K562 (cell line): ENCODE results near the gene COL6A2. TPM values are rescaled to one million over a fixed set of nuclear protein-coding genes. Genes with fewer than 3 reads are reported as not detected.

Experiments
- ATAC-seq: fragments of 200-7000 bp; cut with Tn5 transposase; 3 replicates; pipeline ENCODE4 v1.9.1; 2020; ENCODE audit warnings: moderate library complexity
- BruUV-seq: library from RNA; stranded (reverse); fragments of 400-500 nt; replicated peaks from 2 replicates; lab custom pipeline; 2021; lab: Mats Ljungman, UMichigan
- CTCF ChIA-PET: fragments of 300-600 bp; formaldehyde crosslinking; extraction: SDS; loops from one replicate; lab custom pipeline; 2021; ENCODE audit warnings: low intra/inter-chr PET ratio; lab: Yijun Ruan, JAX
- POLR2A ChIA-PET: fragments of 300-600, 350-650 bp; sonication (Branson Sonifier 250); formaldehyde crosslinking; extraction: SDS; loops from one replicate; lab custom pipeline; 2021; ENCODE audit warnings: antibody characterized with exemption, inconsistent platforms; lab: Yijun Ruan, JAX
- DNase-seq, 4 experiments: peaks; one replicate each; pipeline versions ENCODE4 v3.0.0 to v3.0.0-alpha.2; 2011 to 2018; ENCODE audit warnings: low spot score in 3 of 4, mixed read lengths in 3 of 4; ENCODE audit errors: extremely low read depth in 1 of 4
- FAIRE-seq: peaks from 2 replicates; lab custom pipeline; 2011; peaks lifted over from hg19 to GRCh38; lab: Jason Lieb, UNC
- H2AFZ ChIP-seq: 2 replicates; pipeline ENCODE4 v1.6.0; 2011; ENCODE audit warnings: low read depth, low read length, control low read depth, inconsistent platforms
- H3K27ac ChIP-seq: fragments of 200-600 bp; 3 replicates; pipeline ENCODE4 v1.8.0; 2011; ENCODE audit warnings: low read depth, mild to moderate bottlenecking, control low read depth, inconsistent platforms, low read length, moderate library complexity, mixed read lengths; ENCODE audit errors: extremely low read depth
- H3K27me3 ChIP-seq, 2 experiments: fragments of 300-600 bp in 1 of 2; 2 replicates in 1 of 2; 3 replicates in 1 of 2; pipeline versions ENCODE4 v1.6.0 to v1.8.0; 2011; ENCODE audit warnings: inconsistent platforms in 2 of 2, low read length in 2 of 2, mild to moderate bottlenecking in 1 of 2, mixed read lengths in 1 of 2, moderate library complexity in 1 of 2; ENCODE audit not compliant: control insufficient read depth in 2 of 2, insufficient read depth in 2 of 2
- H3K36me3 ChIP-seq: fragments of 300-600 bp; 3 replicates; pipeline ENCODE4 v1.8.0; 2011; ENCODE audit warnings: mild to moderate bottlenecking, low read length, inconsistent platforms; ENCODE audit not compliant: control insufficient read depth, insufficient read depth
- H3K4me1 ChIP-seq, 2 experiments: fragments of 200-600 bp in 1 of 2; replicated peaks in 1 of 2; 2 replicates in 1 of 2; 3 replicates in 1 of 2; pipeline versions ENCODE4 v1.5.1 to v1.8.0; 2011; ENCODE audit warnings: inconsistent platforms in 2 of 2, low read length in 2 of 2, mild to moderate bottlenecking in 1 of 2, mixed read lengths in 1 of 2, moderate library complexity in 1 of 2; ENCODE audit not compliant: control insufficient read depth in 2 of 2, insufficient read depth in 2 of 2
- H3K4me2 ChIP-seq: 2 replicates; pipeline ENCODE4 v1.6.1; 2011; ENCODE audit warnings: low read length, control low read depth, inconsistent platforms, mixed read lengths; ENCODE audit not compliant: insufficient read depth
- H3K4me3 ChIP-seq: fragments of 200-600 bp; sonication (generic), shearing (Covaris generic); 2 replicates; pipeline ENCODE4 v1.5.1; 2016; ENCODE audit warnings: control low read depth, inconsistent platforms
- H3K79me2 ChIP-seq: fragments of 200-600 bp; 3 replicates; pipeline ENCODE4 v1.8.0; 2011; ENCODE audit warnings: low read length, inconsistent platforms; ENCODE audit not compliant: control insufficient read depth, insufficient read depth
- H3K9ac ChIP-seq, 2 experiments: 2 replicates each; pipeline versions ENCODE4 v1.6.0 to v1.6.1; 2011; ENCODE audit warnings: low read depth in 2 of 2, low read length in 2 of 2, control low read depth in 1 of 2, inconsistent platforms in 1 of 2, mild to moderate bottlenecking in 1 of 2, mixed read lengths in 1 of 2; ENCODE audit not compliant: insufficient read depth in 1 of 2
- H3K9me1 ChIP-seq: one replicate; pipeline ENCODE4 v1.6.0; 2011; ENCODE audit warnings: inconsistent platforms, mild to moderate bottlenecking, low read length, moderate library complexity; ENCODE audit not compliant: control insufficient read depth, insufficient read depth
- H3K9me3 ChIP-seq: replicated peaks from 2 replicates; pipeline ENCODE4 v1.5.1; 2011; ENCODE audit warnings: low read depth, low read length, inconsistent platforms; ENCODE audit not compliant: control insufficient read depth, insufficient read depth
- H4K20me1 ChIP-seq: replicated peaks from 2 replicates; pipeline ENCODE4 v1.6.1; 2011; ENCODE audit warnings: low read length, inconsistent platforms, mixed read lengths; ENCODE audit not compliant: control insufficient read depth, insufficient read depth
- MCM5 ChIP-seq: fragments of 450-650 bp; IDR thresholded peaks from 2 replicates; pipeline ENCODE4 v1.6.1; 2016; ENCODE audit warnings: low read depth
- MECOM ChIP-seq: fragments of 250-450 bp; sonication (Bioruptor Pico); IDR thresholded peaks from 2 replicates; pipeline ENCODE4 v1.8.0; 2022; ENCODE audit warnings: inconsistent platforms
- ZNF280A ChIP-seq: fragments of 450-650 bp; IDR thresholded peaks from 2 replicates; pipeline ENCODE4 v1.6.1; 2018; ENCODE audit warnings: mild to moderate bottlenecking, low read depth; ENCODE audit not compliant: partially characterized antibody
- ZNF589 ChIP-seq: fragments of 200-800 bp; sonication (Bioruptor generic); IDR thresholded peaks from 2 replicates; pipeline ENCODE4 v1.6.1; 2016; ENCODE audit warnings: low read depth, missing genetic modification characterization, missing compliant biosample characterization
- WGBS: fragments of 100-300 bp; shearing (Covaris generic); methylation state at CpG from one replicate; pipeline ENCODE4 v1.1.6; 2016; ENCODE audit warnings: low coverage, mixed read lengths; ENCODE audit not compliant: insufficient coverage; ENCODE audit errors: missing lambda C conversion rate; 5-methylcytosine and 5-hydroxymethylcytosine counted together
- in situ Hi-C: fragments of 300-500 bp; cut with MboI; formaldehyde crosslinking; loops from 4 replicates; pipeline ENCODE4 v1.15.0; 2018; ENCODE audit warnings: inconsistent platforms, mixed read lengths
- intact Hi-C: fragments of 100-400 bp; cut with micrococcal nuclease; formaldehyde crosslinking; loops from 2 replicates; pipeline ENCODE4 v1.14.2; 2022
- polyA plus RNA-seq, 8 experiments: library from polyadenylated mRNA; depleted of rRNA in 4 of 8; stranded (reverse) in 5 of 8; unstranded in 3 of 8; fragments of >200 nt; fragmentation: Nextera tagmentation in 2 of 8; fragmentation: Illumina TruSeq in 1 of 8; extraction: Ambion mirVana in 2 of 8; extraction: Trizol in 1 of 8; gene quantifications; 2 replicates each; pipeline versions ENCODE4 v1.2.1 to v1.2.3, GENCODE V29; 2011 to 2014; ENCODE audit warnings: inconsistent platforms in 1 of 8, missing spikeins in 1 of 8
- total RNA-seq, 7 experiments: library from RNA; depleted of rRNA in 6 of 7; stranded (reverse); fragments of >200 nt in 6 of 7; fragmentation: Illumina TruSeq in 2 of 7; extraction: Trizol in 2 of 7; gene quantifications; 2 replicates each; pipeline versions ENCODE4 v1.2.1 to v1.2.3, GENCODE V29; 2011 to 2021; ENCODE audit warnings: low replicate concordance in 1 of 7

COL6A2 gene
- total and polyA plus RNA-seq, 9 of the 15 experiments (the other 6 are each of a cell fraction or from before 2014, with no cell fraction given) = 0.07 to 1.1 (median 0.24) TPM; not detected in 3

- peak in 1 of 4 experiments; percentile 7 for DNase-seq
- in situ Hi-C loops = no loop called here
- WGBS = 40% methylated on average over 63 of the region's 69 CpGs
Measured at GRCh38 chr21:46111857-46112724, 14.2 kb downstream of the COL6A2 start.

More at GRCh38 chr21:46111857-46112724, 14.2 kb downstream of the COL6A2 start:
- Histone ChIP-seq H3K27ac (no peak overlapping the region), H3K9me1 (no peaks in the 10 kb centered on the region), H3K9me3 (no peaks in the 10 kb centered on the region; the same call in 1 of the 2 replicates), H3K9ac (peak overlapping the region in 1 of 2 experiments; percentile 17; a peak in 1 of 4 replicates), H3K4me2 (no peak overlapping the region), H3K36me3 (no peaks in the 10 kb centered on the region), H3K4me3 (no peak overlapping the region), H2AFZ (no peak overlapping the region), H3K4me1 (peaks cover 0 to 35% of the 10 kb centered on the region in 2 experiments; a peak in 2 of 5 replicates), H4K20me1 (no peaks in the 10 kb centered on the region; the same call in 1 of the 2 replicates), H3K27me3 (peaks cover 20 to 62% of the 10 kb centered on the region in 2 experiments; a peak in 4 of 5 replicates), H3K79me2 (no peaks in the 10 kb centered on the region)
- CTCF ChIA-PET = no interaction called here
- TF ChIP-seq MCM5 = no peak
- TF ChIP-seq ZNF589 = no peak
- TF ChIP-seq ZNF280A = no peak
- no peak for TF ChIP-seq MECOM
- BruUV-seq = no TSS peak
- no peak for FAIRE-seq
- POLR2A ChIA-PET = no interaction called here
- intact Hi-C loops = no loop called here
- ATAC-seq = no peak
